ENCODE results near the gene FUBP3.

The FUBP3 gene

DNA sequence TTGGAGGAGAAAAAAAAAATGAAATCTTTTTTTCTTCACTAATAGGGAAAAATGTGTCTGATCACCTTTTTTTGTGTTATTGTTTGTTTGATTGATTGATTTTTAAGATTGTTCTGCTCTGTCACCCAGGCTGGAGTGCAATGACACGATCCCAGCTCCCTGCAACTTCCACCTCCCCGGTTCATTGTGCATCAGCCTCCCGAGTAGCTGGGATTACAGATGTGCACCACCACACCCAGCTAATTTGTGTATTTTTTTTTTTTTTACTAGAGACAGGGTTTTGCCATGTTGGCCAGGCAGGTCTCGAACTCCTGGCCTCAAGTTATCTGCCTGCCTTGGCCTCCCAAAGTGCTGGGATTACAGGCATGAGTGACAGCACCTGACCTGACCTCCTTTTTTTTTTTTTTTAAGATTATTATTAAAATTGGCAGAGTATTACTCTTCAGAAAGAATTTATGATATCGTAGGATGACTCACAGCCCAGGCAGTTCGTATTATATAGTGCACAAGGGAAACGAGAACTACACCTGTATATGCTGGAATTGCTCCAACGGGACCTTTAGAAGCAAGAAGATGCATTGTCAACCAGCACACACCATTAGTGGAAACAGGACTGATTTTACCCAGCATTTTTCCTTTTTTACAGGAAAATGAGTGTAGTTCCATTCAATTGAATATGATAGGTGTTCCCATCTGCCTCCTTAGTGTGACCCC is 27.7 kb downstream of the FUBP3 start:
- no peak overlapping the region for H3K4me3 ChIP-seq (ENCODE audit: low read length)
- H3K27ac ChIP-seq (ENCODE audit: low read length), result no peak overlapping the region
- no peaks in the 10 kb centered on the region; the same call in none of the 2 replicates for H4K20me1 ChIP-seq (ENCODE audit: insufficient read depth, low read length)
- H3K79me2 ChIP-seq (ENCODE audit: low read length), result peaks cover 23% of the 10 kb centered on the region; the same call in 1 of the 2 replicates
- no peaks in the 10 kb centered on the region for H3K4me1 ChIP-seq (ENCODE audit: low read length)
- peaks cover 39% of the 10 kb centered on the region for H3K36me3 ChIP-seq (replicated peaks; ENCODE audit: low read depth, low read length)
- no peaks in the 10 kb centered on the region for H3K9me3 ChIP-seq (ENCODE audit: insufficient read depth, low read length)
- no peak overlapping the region for H3K4me2 ChIP-seq (ENCODE audit: low read length)
- no peaks in the 10 kb centered on the region for H3K27me3 ChIP-seq (ENCODE audit: low read depth, low read length)
- TF ChIP-seq, protein P1, sequence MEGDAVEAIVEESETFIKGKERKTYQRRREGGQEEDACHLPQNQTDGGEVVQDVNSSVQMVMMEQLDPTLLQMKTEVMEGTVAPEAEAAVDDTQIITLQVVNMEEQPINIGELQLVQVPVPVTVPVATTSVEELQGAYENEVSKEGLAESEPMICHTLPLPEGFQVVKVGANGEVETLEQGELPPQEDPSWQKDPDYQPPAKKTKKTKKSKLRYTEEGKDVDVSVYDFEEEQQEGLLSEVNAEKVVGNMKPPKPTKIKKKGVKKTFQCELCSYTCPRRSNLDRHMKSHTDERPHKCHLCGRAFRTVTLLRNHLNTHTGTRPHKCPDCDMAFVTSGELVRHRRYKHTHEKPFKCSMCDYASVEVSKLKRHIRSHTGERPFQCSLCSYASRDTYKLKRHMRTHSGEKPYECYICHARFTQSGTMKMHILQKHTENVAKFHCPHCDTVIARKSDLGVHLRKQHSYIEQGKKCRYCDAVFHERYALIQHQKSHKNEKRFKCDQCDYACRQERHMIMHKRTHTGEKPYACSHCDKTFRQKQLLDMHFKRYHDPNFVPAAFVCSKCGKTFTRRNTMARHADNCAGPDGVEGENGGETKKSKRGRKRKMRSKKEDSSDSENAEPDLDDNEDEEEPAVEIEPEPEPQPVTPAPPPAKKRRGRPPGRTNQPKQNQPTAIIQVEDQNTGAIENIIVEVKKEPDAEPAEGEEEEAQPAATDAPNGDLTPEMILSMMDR (IDR thresholded peaks at IDR 0.05; ENCODE audit: low read depth, low read length), result no peak
- no peak overlapping the region for H2AFZ ChIP-seq (ENCODE audit: low read depth, low read length)
- no peak overlapping the region for H3K9ac ChIP-seq (ENCODE audit: low read length)

DNA sequence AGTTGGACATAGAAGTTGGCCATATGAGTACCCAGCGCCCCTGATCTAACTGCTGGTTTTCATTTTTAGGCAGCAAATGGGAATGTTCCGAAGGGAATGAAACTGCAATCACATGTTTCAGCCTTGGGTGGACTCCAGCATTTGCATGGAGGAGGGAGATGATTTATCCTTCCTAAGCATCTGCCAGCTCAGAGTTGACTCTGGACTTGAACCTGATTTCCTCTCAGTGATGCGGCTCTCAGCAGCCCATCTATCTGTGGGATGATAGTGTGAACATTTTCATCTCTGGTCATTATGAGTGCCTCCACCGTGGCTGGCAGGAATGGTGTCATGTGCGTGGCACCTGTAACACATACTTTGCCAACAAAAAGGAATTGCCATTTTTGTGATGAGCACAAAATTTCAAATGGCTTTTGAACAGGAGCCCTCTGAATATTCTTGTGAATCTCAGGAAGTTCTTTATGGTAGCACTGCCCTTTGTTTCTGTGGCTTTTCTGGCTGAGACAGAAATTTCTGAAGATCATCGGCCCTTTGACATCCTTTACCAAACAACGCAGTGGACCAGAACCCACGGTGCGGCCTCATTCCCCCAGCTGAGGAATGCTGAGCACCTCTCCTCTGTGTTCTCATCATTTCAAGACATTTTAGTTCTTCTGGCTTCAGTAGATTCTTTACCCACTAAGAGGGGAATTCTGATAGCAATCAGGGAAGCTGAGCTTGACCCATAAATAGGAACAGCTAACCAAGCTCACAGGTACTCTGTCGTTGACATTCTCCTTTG is 28.5 kb downstream of the FUBP3 start:
- Histone ChIP-seq H2AFZ (ENCODE audit: low read depth, low read length) (no peak overlapping the region), H3K27ac (ENCODE audit: low read length) (no peak overlapping the region), H3K4me3 (ENCODE audit: low read length) (no peak overlapping the region), H3K79me2 (ENCODE audit: low read length) (0 out of 2 replicates have a peak, but pooled peaks cover 19% of the 10 kb centered on the region), H3K4me1 (ENCODE audit: low read length) (no peaks in the 10 kb centered on the region), H3K36me3 (replicated peaks; ENCODE audit: low read depth, low read length) (peaks cover 44% of the 10 kb centered on the region), H4K20me1 (ENCODE audit: insufficient read depth, low read length) (no peaks in the 10 kb centered on the region; the same call in none of the 2 replicates), H3K9ac (ENCODE audit: low read length) (no peak overlapping the region), H3K4me2 (ENCODE audit: low read length) (no peak overlapping the region), H3K27me3 (ENCODE audit: low read depth, low read length) (no peaks in the 10 kb centered on the region), H3K9me3 (ENCODE audit: insufficient read depth, low read length) (no peaks in the 10 kb centered on the region)
- TF ChIP-seq EZH2phosphoT487 (IDR thresholded peaks at IDR 0.05; ENCODE audit: low read depth), result no peak
- TF ChIP-seq, protein P1 (IDR thresholded peaks at IDR 0.05; ENCODE audit: low read depth, low read length), result no peak

DNA sequence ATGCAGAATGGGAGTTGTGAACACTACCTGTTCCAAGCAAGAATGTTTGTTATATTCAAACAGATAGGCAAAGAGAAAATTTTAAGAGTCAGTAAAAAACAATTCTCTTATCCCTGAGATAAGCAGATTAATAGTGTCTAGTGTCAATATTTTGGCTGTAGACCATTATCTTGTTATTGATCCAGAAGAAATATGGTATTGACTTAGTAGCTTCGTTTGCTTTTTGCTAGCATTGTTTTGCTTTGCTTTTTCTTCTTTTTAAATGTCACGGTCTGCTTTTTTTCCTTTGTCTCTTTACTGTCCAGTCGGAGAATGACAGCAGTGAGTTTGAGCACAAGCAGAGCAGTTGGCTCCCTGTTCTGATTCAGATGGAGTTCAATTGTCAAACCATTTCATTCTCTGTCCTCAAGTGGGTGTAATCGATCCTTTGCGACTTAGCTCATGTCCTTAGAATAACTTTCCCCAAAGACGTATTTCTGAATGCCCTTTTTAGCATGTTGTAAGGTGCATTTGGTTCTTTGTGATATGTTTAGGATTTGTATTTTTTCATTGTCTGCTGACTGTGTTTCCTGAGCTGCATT is 29.3 kb downstream of the FUBP3 start:
- TF ChIP-seq EZH2phosphoT487 (IDR thresholded peaks at IDR 0.05; ENCODE audit: low read depth), result no peak
- TF ChIP-seq, protein P1 (IDR thresholded peaks at IDR 0.05; ENCODE audit: low read depth, low read length), result no peak
- H3K4me1 ChIP-seq (ENCODE audit: low read length), result no peaks in the 10 kb centered on the region
- H3K9ac ChIP-seq (ENCODE audit: low read length), result no peak overlapping the region
- H3K9me3 ChIP-seq (ENCODE audit: insufficient read depth, low read length), result no peaks in the 10 kb centered on the region
- no peak overlapping the region for H2AFZ ChIP-seq (ENCODE audit: low read depth, low read length)
- H3K27ac ChIP-seq (ENCODE audit: low read length), result no peak overlapping the region
- no peaks in the 10 kb centered on the region; the same call in none of the 2 replicates for H4K20me1 ChIP-seq (ENCODE audit: insufficient read depth, low read length)
- no peak overlapping the region for H3K4me3 ChIP-seq (ENCODE audit: low read length)
- no peak overlapping the region for H3K4me2 ChIP-seq (ENCODE audit: low read length)
- no peaks in the 10 kb centered on the region for H3K27me3 ChIP-seq (ENCODE audit: low read depth, low read length)
- H3K79me2 ChIP-seq (ENCODE audit: low read length), result 0 out of 2 replicates have a peak, but pooled peaks cover 19% of the 10 kb centered on the region
- peaks cover 46% of the 10 kb centered on the region for H3K36me3 ChIP-seq (replicated peaks; ENCODE audit: low read depth, low read length)

DNA sequence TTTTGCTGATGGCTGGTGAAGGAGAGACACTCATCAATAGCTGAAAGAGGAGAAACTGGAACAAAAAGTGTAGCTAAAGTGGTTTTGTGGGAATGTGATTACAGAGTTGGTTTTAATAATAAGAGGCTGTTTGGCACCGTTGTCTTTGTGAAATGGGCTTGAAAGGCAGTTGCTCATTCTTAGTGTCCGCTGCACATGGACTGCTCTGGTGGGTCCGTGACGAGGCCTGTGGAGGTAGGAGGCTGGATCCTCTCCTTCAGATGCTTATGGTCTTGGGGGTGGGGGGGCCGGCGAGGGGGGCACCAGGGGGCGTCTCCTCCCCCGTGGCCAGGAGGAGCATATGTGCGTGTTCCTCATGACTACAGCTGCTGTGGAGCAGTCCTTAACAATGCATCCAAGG is 29.8 kb downstream of the FUBP3 start:
- Histone ChIP-seq H3K4me3 (ENCODE audit: low read length) (no peak overlapping the region), H2AFZ (ENCODE audit: low read depth, low read length) (no peak overlapping the region), H3K36me3 (replicated peaks; ENCODE audit: low read depth, low read length) (peaks cover 46% of the 10 kb centered on the region), H3K27ac (ENCODE audit: low read length) (no peak overlapping the region), H4K20me1 (ENCODE audit: insufficient read depth, low read length) (no peaks in the 10 kb centered on the region; the same call in none of the 2 replicates), H3K9ac (ENCODE audit: low read length) (no peak overlapping the region), H3K4me1 (ENCODE audit: low read length) (no peaks in the 10 kb centered on the region), H3K27me3 (ENCODE audit: low read depth, low read length) (no peaks in the 10 kb centered on the region), H3K79me2 (ENCODE audit: low read length) (0 out of 2 replicates have a peak, but pooled peaks cover 18% of the 10 kb centered on the region), H3K9me3 (ENCODE audit: insufficient read depth, low read length) (no peaks in the 10 kb centered on the region), H3K4me2 (ENCODE audit: low read length) (no peak overlapping the region)
- TF ChIP-seq EZH2phosphoT487 (IDR thresholded peaks at IDR 0.05; ENCODE audit: low read depth), result no peak
- TF ChIP-seq, protein P1 (IDR thresholded peaks at IDR 0.05; ENCODE audit: low read depth, low read length), result no peak
